AG09309 (cell line): ENCODE results near the gene NUP54.
A peak's percentile ranks its signal among the peaks of the same experiment; 100 is the strongest.

ENCODE experiments used
- DNase-seq: peaks from one replicate; pipeline ENCODE4 v3.0.0-alpha.2; 2010; ENCODE audit warnings: low read depth
- H3K4me3 ChIP-seq: 2 replicates; pipeline ENCODE4 v1.5.1; 2011; ENCODE audit warnings: mild to moderate bottlenecking, low read depth, low read length, moderate library complexity; ENCODE audit not compliant: control insufficient read depth
- CTCF ChIP-seq: IDR thresholded peaks from 2 replicates; pipeline ENCODE4 v1.5.1; 2011; ENCODE audit warnings: mild to moderate bottlenecking, low read depth, low read length, inconsistent platforms; ENCODE audit not compliant: insufficient read depth, control insufficient read depth; ENCODE audit errors: missing control alignments

Gene NUP54

GRCh38 chr4:76188557-76188956, 40.4 kb upstream of the NUP54 start:
- no peak for DNase-seq
- no peak overlapping the region for H3K4me3 ChIP-seq
- no peak for TF ChIP-seq CTCF

- no peak overlapping the region for H3K4me3 ChIP-seq
- no peak for TF ChIP-seq CTCF
- DNase-seq = no peak
Observed at GRCh38 chr4:76188149-76188548, 40.0 kb upstream of the NUP54 start.

GRCh38 chr4:76187152-76187551, 39.0 kb upstream of the NUP54 start:
- no peak for TF ChIP-seq CTCF
- no peak overlapping the region for H3K4me3 ChIP-seq
- DNase-seq = no peak

GRCh38 chr4:76182463-76182862, 34.3 kb upstream of the NUP54 start:
- no peak overlapping the region for H3K4me3 ChIP-seq
- no peak for DNase-seq
- TF ChIP-seq CTCF = no peak

- peak; percentile 41 for DNase-seq
- TF ChIP-seq CTCF = peak; percentile 88
- H3K4me3 ChIP-seq = no peak overlapping the region
Observed at GRCh38 chr4:76179398-76180318, 31.5 kb upstream of the NUP54 start.

GRCh38 chr4:76178296-76178695, 30.1 kb upstream of the NUP54 start:
- no peak for DNase-seq
- no peak overlapping the region for H3K4me3 ChIP-seq
- TF ChIP-seq CTCF = no peak
